Smooth muscle cell of the brain vasculature (primary cell): Measurements from ENCODE around the gene TRMT1.

Experiments
- DNase-seq: peaks from one replicate; pipeline ENCODE4 v3.0.0-alpha.2; 2012; ENCODE audit warnings: low read depth, low spot score

The TRMT1 gene

GRCh38 chr19:13122980-13123957, 6.7 kb upstream of the TRMT1 start:
- DNase-seq, result no peak

GRCh38 chr19:13122275-13122878, 5.8 kb upstream of the TRMT1 start:
- no peak for DNase-seq

- no peak for DNase-seq
Measured at GRCh38 chr19:13121551-13122274, 5.2 kb upstream of the TRMT1 start.

DNA sequence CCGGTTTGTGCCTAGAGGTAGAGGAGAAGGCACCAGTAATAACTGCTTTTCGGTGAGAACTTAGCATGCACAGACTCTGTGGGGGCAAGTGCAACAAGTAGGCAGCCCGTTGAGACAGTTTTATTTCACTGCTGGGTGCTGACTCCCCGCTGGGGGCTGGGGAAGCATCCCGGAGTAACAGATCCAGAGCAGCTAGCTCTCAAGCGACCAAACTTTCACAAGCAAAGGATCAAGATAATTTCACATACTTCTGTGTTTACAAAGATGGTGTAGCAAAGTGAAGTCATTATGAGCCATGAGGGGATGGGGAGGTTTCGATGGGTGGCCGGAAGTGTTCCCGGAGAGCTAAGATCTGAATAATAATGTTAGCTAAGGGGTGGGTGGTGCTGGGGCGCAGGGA, 4.3 kb upstream of the TRMT1 start:
- peak; percentile 55 for DNase-seq

GRCh38 chr19:13120031-13120430, 3.5 kb upstream of the TRMT1 start:
- no peak for DNase-seq

DNA sequence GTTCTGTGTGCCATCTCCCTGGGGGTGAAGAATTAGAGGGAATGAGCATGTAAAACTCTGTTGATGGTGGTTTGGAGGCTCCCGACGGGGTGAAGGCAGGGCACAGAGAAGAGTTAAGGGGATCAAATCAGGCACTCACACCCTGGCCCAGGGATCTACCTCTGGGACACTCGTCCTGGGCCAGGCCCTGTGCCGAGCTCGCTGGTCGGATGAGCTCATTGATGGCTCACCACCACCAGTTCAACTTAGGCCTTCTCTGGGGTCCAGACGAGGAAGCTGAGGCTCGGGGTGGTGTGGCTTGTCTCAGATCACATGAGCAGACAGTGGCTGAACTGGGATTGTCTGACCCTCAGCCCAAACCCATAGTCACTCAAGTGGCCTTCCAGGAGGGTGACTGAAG, 3.1 kb upstream of the TRMT1 start:
- DNase-seq, result no peak

- DNase-seq, result no peak
Measured at GRCh38 chr19:13118424-13119193, 2.1 kb upstream of the TRMT1 start.

DNA sequence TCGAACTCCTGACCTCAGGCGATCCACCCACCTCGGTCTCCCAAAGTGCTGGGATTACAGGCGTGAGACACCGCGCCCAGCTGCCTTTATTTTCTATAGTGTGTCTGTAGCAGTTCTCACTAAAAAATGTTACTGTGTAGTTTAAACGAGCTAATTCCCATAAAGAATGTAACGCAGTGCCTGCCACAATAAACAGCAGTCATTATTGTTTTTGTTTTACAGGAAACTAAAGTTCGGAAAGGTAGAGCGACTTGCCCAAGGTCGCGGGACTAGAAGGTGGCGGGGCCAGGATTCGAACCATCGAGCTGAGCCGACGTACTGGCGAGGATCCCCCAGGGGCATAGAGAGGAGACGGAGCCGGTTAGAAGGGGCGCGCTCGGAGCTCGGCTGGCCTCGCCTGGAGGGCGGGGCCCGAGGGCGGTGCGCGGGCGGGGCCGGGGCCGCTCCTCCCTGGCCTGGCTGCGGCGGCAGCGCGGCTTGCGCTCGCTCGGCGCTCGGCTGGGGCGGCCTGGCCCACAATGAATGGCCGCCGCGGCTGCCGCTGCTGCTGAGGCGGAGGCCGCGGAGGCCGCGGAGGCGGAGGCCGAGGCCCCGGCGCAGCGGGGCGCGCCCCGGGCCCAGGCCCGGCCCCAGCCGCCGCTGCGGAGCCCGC, 1.4 kb upstream of the TRMT1 start, which contains the start of gene NACC1:
Gene NACC1 (plus strand): TSS at position 493 of the 652 bp plus-strand sequence. CDS start 16,944 bp downstream, outside the sequence.
- peak; percentile 63 for DNase-seq

GRCh38 chr19:13117176-13117771, 734 bp upstream of the TRMT1 start:
- DNase-seq, result no peak

- DNase-seq, result no peak
Measured at GRCh38 chr19:13115936-13116281, 631 bp downstream of the TRMT1 start.

DNA sequence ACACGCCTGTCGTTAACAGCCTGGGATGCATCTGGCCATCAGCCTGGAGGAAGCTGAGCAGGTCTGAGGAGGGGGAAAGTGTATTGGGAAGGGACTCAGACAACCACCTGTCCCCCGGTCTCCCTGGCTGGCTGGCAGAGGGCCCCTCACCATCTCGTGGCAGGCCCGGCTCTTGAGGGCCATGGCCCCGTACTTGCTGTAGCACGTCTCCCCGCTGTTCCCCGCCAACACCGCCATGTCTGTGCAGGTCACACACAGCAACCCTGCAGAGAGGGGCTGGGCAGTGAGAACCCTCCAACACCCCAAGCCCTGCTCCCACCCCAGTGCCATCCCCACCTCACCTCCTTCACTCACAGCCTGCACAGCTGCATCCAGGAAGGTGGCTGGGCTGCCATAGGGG, 4.0 kb downstream of the TRMT1 start:
- DNase-seq, result no peak

DNA sequence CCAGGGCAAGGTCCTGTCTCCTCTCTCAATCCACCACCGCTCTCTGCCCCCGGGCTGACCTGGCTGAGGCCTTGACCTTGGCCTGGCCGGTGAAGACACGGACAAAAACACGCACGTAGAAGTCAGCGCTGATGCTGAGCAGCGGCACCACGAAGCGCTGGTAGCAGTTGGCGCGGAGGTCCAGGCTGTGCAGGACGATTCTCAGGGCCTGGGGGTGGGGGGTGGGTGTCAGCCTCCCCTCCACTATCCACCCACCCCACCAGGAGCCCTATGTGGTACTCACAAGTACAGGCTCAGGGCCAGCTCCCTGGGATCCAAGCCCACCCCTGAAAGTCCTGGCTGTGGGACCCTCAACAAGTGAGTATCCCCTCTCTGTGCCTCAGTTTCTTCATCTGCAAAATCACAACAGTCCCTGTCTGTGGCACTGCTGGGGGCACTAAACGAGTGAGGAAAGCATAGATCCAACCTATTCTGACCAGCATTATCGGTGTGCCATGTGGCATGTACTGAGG, 6.4 kb downstream of the TRMT1 start:
- no peak for DNase-seq

DNA sequence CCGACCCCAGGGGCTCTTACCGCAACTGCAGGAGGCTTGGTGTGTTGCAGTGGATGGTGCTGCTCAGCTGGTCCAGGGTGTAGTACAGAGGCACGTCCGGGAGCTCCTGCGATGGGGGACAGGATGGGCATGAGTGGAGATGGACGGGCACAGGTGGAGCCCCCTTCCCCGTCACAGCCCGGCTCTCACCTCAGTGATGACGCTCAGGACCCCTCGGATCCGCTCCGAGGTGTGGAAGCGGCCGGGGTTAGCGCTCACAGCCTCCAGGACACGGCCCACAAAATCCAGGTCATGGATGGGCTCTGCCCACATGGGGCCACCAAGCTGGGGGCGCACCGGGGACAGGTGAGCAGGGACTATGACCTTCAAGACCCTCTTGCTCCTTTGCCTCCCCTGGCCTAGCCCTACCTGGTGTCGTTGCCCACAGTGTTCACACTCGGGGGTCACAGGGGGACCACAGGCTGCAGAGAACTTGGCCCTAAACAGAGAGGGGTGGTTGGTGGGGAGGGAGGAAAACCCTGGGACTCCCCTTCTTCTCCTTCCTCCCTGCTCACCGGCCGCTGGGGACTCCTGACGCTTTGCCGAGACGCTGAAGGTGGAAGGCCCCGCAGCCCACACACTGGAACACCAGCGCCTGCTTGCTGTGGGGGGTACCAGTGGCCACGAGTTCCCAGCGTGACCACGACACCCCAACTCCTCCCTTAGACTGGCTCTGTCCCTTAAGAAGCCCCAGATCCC, 7.0 kb downstream of the TRMT1 start:
- DNase-seq, result no peak

GRCh38 chr19:13104848-13105711, 11.5 kb downstream of the TRMT1 start:
- no peak for DNase-seq

DNA sequence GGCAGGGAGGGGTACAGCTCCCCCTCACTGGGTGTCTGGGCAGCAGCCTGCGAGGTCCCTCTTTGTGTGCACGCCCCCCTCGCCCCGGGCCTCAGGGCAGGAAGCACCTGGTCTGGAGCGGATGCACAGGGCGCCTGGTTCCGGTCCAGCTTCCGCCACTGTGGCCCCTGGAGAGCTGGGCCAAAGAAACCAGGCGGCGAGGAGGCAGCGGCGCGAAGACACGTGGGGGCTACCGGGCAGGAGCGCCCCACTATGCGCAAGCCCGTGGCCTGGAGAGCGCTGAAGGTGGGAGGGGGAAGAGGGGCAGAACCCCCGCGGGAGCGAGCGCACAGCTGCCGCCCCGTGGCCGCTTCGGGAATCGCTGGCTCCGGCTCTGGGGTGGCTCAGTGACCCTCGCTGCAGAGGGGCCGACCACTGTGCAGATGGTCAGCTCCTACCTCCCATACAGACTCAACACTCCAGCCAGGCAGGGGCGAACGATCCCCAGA, 12.1 kb downstream of the TRMT1 start:
- DNase-seq, result no peak

DNA sequence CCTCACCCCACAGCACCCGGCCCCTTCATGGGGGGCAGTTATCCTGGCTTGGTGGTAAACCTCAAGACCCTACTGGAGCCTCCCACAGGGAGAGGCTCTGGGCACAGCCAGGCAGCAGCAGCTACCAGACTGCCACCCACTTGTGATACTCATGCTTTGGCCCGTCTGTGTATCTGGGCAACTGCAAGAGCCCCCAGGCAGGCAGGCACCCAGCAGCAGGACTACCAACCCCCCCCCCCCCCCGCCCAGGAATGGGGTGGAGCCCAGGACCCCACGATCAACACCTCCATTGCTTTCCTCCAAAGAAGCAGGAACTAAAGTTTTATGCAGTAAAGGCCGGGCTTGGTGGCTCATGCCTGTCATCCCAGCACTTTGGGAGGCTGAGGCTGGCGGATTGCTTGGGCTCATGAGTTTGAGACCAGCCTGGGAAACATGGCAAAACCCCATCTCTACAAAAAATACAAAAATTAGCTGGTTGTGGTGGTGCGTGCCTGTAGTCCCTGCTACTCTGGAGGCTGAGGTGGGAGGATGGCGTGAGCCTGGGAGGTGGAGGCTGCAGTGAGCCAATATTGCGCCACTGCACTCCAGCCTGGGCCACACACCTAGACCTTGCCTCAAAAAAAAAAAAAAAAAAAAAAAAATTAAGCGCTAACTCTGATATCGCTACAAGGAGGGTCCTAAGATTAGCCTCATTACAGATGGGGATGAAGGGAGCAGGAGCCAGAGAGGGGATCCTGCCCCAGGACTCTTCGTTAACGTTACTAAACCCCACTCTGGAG, 12.8 kb downstream of the TRMT1 start:
- no peak for DNase-seq

- DNase-seq, result no peak
Measured at GRCh38 chr19:13102666-13103580, 13.6 kb downstream of the TRMT1 start, which contains the start of gene LYL1. Gene LYL1 (minus strand): TSS chr19:13102858. CDS start chr19:13101171, 1,687 bp downstream.
